Hindlimb muscle (tissue), 1 donor: ENCODE measurements around the gene GRK5. TPM values are rescaled to one million over a fixed set of nuclear protein-coding genes. Genes with fewer than 3 reads are reported as not detected.

ENCODE experiments used
- DNase-seq: peaks from one replicate; pipeline ENCODE4 v3.0.0-alpha.2; 2013
- polyA plus RNA-seq: library from polyadenylated mRNA; unstranded; fragments of 120-200 nt; gene quantifications from one replicate; pipeline ENCODE4 v1.2.1, GENCODE V29; 2013; ENCODE audit not compliant: insufficient read length

The GRK5 gene
- polyA plus RNA-seq, 1 donor, result 19.1 TPM

GRCh38 chr10:119445935-119446317 lies 238.6 kb downstream of the GRK5 start:
- DNase-seq, result no peak

- DNase-seq, result no peak
These were observed 239.3 kb downstream of the GRK5 start for GRCh38 chr10:119446441-119447277.

- no peak for DNase-seq
These were observed 240.1 kb downstream of the GRK5 start for GRCh38 chr10:119447421-119447820.

- DNase-seq, result no peak
These were observed 240.6 kb downstream of the GRK5 start for GRCh38 chr10:119447823-119448546.

GRCh38 chr10:119448628-119449584 lies 241.5 kb downstream of the GRK5 start:
- DNase-seq, result no peak

GRCh38 chr10:119449760-119450461 lies 242.5 kb downstream of the GRK5 start:
- DNase-seq, result no peak

GRCh38 chr10:119450606-119451299 lies 243.4 kb downstream of the GRK5 start:
- DNase-seq, result no peak

- DNase-seq, result no peak
These were observed 244.0 kb downstream of the GRK5 start for GRCh38 chr10:119451300-119451896.

- no peak for DNase-seq
These were observed 245.0 kb downstream of the GRK5 start for GRCh38 chr10:119452396-119452795.

GRCh38 chr10:119453313-119453712 lies 245.9 kb downstream of the GRK5 start:
- DNase-seq, result no peak

GRCh38 chr10:119454316-119454715 lies 246.9 kb downstream of the GRK5 start:
- no peak for DNase-seq

- no peak for DNase-seq
These were observed 247.6 kb downstream of the GRK5 start for GRCh38 chr10:119454990-119455389.

- no peak for DNase-seq
These were observed 248.5 kb downstream of the GRK5 start for GRCh38 chr10:119455609-119456434.

GRCh38 chr10:119456435-119456810 lies 249.1 kb downstream of the GRK5 start:
- DNase-seq, result no peak

- DNase-seq, result no peak
These were observed 250.8 kb downstream of the GRK5 start for GRCh38 chr10:119457966-119458766.

GRCh38 chr10:119459681-119460340 lies 252.4 kb downstream of the GRK5 start:
- no peak for DNase-seq

- no peak for DNase-seq
These were observed 253.2 kb downstream of the GRK5 start for GRCh38 chr10:119460369-119461195.

GRCh38 chr10:119461380-119461779 lies 254.0 kb downstream of the GRK5 start:
- DNase-seq, result no peak
